ENCODE data around the gene NSFL1C. TPM values are rescaled to one million over a fixed set of nuclear protein-coding genes. Genes with fewer than 3 reads are reported as not detected.
A peak's percentile ranks its signal among the peaks of the same experiment; 100 is the strongest.

NSFL1C gene
- total RNA-seq, 3 donors from 2014 or later, result 70.3 to 84.1 (median 80.0) TPM

GRCh38 chr20:1473246-1474220, 6.9 kb upstream of the NSFL1C start:
- H3K4me1 ChIP-seq (ENCODE audit: low read depth), result peaks cover 23% of the 10 kb centered on the region
- intact Hi-C loops (cut with DNase I, micrococcal nuclease), result no loop called here
- TF ChIP-seq CTCF (IDR thresholded peaks at IDR 0.05), result no peak
- no peak overlapping the region for H3K4me3 ChIP-seq
- DNase-seq (no peak), ATAC-seq (no peak)
- no peaks in the 10 kb centered on the region for H3K9me3 ChIP-seq
- H3K36me3 ChIP-seq (ENCODE audit: low read depth), result no peaks in the 10 kb centered on the region

GRCh38 chr20:1472556-1473245, 6.1 kb upstream of the NSFL1C start:
- ATAC-seq (no peak), DNase-seq (no peak)
- H3K36me3 ChIP-seq (ENCODE audit: low read depth), result no peaks in the 10 kb centered on the region
- intact Hi-C loops (cut with DNase I, micrococcal nuclease), result no loop called here
- peaks cover 23% of the 10 kb centered on the region for H3K4me1 ChIP-seq (ENCODE audit: low read depth)
- H3K4me3 ChIP-seq, result no peak overlapping the region
- H3K9me3 ChIP-seq, result no peaks in the 10 kb centered on the region
- no peak for TF ChIP-seq CTCF (IDR thresholded peaks at IDR 0.05)

- intact Hi-C loops (cut with DNase I, micrococcal nuclease), result no loop called here
- Histone ChIP-seq H3K4me1 (ENCODE audit: low read depth) (peaks cover 23% of the 10 kb centered on the region), H3K4me3 (no peak overlapping the region), H3K9me3 (no peaks in the 10 kb centered on the region), H3K36me3 (ENCODE audit: low read depth) (no peaks in the 10 kb centered on the region)
- TF ChIP-seq CTCF (IDR thresholded peaks at IDR 0.05), result no peak
- ATAC-seq (no peak), DNase-seq (no peak)
Observed at GRCh38 chr20:1471242-1471641, 4.6 kb upstream of the NSFL1C start.

GRCh38 chr20:1469925-1470571, 3.4 kb upstream of the NSFL1C start:
- intact Hi-C loops (cut with DNase I, micrococcal nuclease), result no loop called here
- Histone ChIP-seq H3K9me3 (no peaks in the 10 kb centered on the region), H3K4me3 (no peak overlapping the region), H3K36me3 (ENCODE audit: low read depth) (no peaks in the 10 kb centered on the region), H3K4me1 (ENCODE audit: low read depth) (peaks cover 31% of the 10 kb centered on the region)
- TF ChIP-seq CTCF (IDR thresholded peaks at IDR 0.05), result peak; percentile 78
- ATAC-seq (peak; percentile 63), DNase-seq (peak; percentile 89 to 91 (median 90))

GRCh38 chr20:1469306-1469905, 2.8 kb upstream of the NSFL1C start:
- no peaks in the 10 kb centered on the region for H3K9me3 ChIP-seq
- no peak for TF ChIP-seq CTCF (IDR thresholded peaks at IDR 0.05)
- intact Hi-C loops (cut with DNase I, micrococcal nuclease), result no loop called here
- H3K4me1 ChIP-seq (ENCODE audit: low read depth), result peaks cover 35% of the 10 kb centered on the region
- no peak overlapping the region for H3K4me3 ChIP-seq
- DNase-seq (peak; percentile 18 to 50 (median 42)), ATAC-seq (no peak)
- no peaks in the 10 kb centered on the region for H3K36me3 ChIP-seq (ENCODE audit: low read depth)
